ENCODE measurements around the gene SLC44A4. TPM values are rescaled to one million over a fixed set of nuclear protein-coding genes. Genes with fewer than 3 reads are reported as not detected.
"Not testable (repeated sequence)": the region's sequence is repeated elsewhere in the genome, so short reads cannot be mapped to it uniquely, and the experiment has no call there.

Gene SLC44A4
- total and polyA plus RNA-seq, 2 of the 8 experiments (the other 6 are each of a cell fraction or from before 2014, with no cell fraction given): 4.8 to 7.0 TPM

- H3K27ac ChIP-seq (ENCODE audit: low read depth, low read length); H3K79me2 ChIP-seq (ENCODE audit: control insufficient read depth in 1 of 2, insufficient read depth in 2 of 2, low read length in 2 of 2); H4K5ac ChIP-seq (ENCODE audit: insufficient read length, low read depth, low read length); H2AFZ ChIP-seq (ENCODE audit: low read length); H3K9me3 ChIP-seq (ENCODE audit: insufficient read depth in 2 of 2, low read depth in 1 of 2, low read length in 1 of 2); H2AK5ac ChIP-seq (ENCODE audit: low read depth, low read length); H4K20me1 ChIP-seq (replicated peaks in 1 of 2; ENCODE audit: control insufficient read depth in 1 of 2, insufficient read depth in 2 of 2, low read length in 2 of 2); H4K8ac ChIP-seq (ENCODE audit: extremely low read depth, insufficient read depth, low read length); H2BK12ac ChIP-seq (ENCODE audit: low read depth, low read length); H3K56ac ChIP-seq (replicated peaks; ENCODE audit: insufficient read length, low read depth, low read length); H3K27me3 ChIP-seq (replicated peaks in 1 of 4; ENCODE audit: control insufficient read depth in 3 of 4, extremely low read depth in 1 of 4, insufficient read depth in 3 of 4, low read length in 3 of 4); H3K4ac ChIP-seq (replicated peaks; ENCODE audit: insufficient read length, low read depth, low read length); H2BK5ac ChIP-seq (ENCODE audit: low read depth, low read length); H2BK120ac ChIP-seq (replicated peaks; ENCODE audit: low read depth, low read length); FAIRE-seq; H3K14ac ChIP-seq (ENCODE audit: insufficient read length); H3K36me3 ChIP-seq (ENCODE audit: control insufficient read depth in 2 of 4, insufficient read depth in 4 of 4, low read length in 3 of 4); H3K79me1 ChIP-seq (ENCODE audit: low read depth, low read length); H3K9ac ChIP-seq (replicated peaks in 1 of 4; ENCODE audit: extremely low read depth in 1 of 4, low read depth in 3 of 4, low read length in 3 of 4); DNase-seq (ENCODE audit: low read depth in 1 of 2, low spot score in 2 of 2); H3K4me3 ChIP-seq (ENCODE audit: extremely low read depth in 1 of 4, insufficient read depth in 2 of 4, low read depth in 3 of 4, low read length in 4 of 4); H3K23ac ChIP-seq (ENCODE audit: insufficient read length); H4K91ac ChIP-seq (replicated peaks; ENCODE audit: insufficient read length, low read length); H2BK15ac ChIP-seq (ENCODE audit: low read length); H3K18ac ChIP-seq (ENCODE audit: extremely low read depth, low read length): not testable (repeated sequence)
- H2BK20ac ChIP-seq (ENCODE audit: low read length): peak overlapping the region; percentile 9; the same call in 1 of the 2 replicates
- peaks cover 5 to 12% (median 9%) of the 10 kb centered on the region in 4 experiments; a peak in 6 of 7 replicates for H3K4me1 ChIP-seq (replicated peaks in 1 of 4; ENCODE audit: control insufficient read depth in 3 of 4, insufficient read depth in 4 of 4, low read length in 3 of 4)
- H3K23me2 ChIP-seq (ENCODE audit: low read depth, low read length): peaks cover 14% of the 10 kb centered on the region
- peak overlapping the region in 1 of 2 experiments; percentile 80; a peak in 1 of 4 replicates for H3K4me2 ChIP-seq (ENCODE audit: insufficient read depth in 1 of 2, low read depth in 2 of 2, low read length in 2 of 2)
- WGBS, 2 experiments (ENCODE audit: extremely low coverage in 1 of 2, insufficient coverage in 1 of 2, insufficient read length in 1 of 2, insufficient replicate concordance in 2 of 2, low coverage in 1 of 2, low lambda C conversion rate in 2 of 2, missing lambda C conversion rate in 1 of 2): 86% methylated on average over 9 of the region's 9 CpGs; no CpG with 5 or more reads in 1 of the 2 experiments
- ChIA-PET POLR2A (ENCODE audit: partially characterized antibody) (interaction anchor here (1.2 to 10.9 kb wide), 7 partner anchors 11 to 167 kb away, joined by 4 to 136 read pairs (median 23); partner anchors contain the start of genes EHMT2, HSPA1A, HSPA1L and LSM2), CTCF (ENCODE audit: partially characterized antibody) (interaction anchor here (2.4 to 3.4 kb wide), 2 partner anchors 16 to 28 kb away, joined by 6 to 13 read pairs; partner anchors contain the start of genes LSM2 and VARS1)
These were observed 55.1 kb downstream of the SLC44A4 start for GRCh38 chr6:31823592-31824196.

All from H1 (cell line).